ENCODE data around the gene KLF7. TPM values are rescaled to one million over a fixed set of nuclear protein-coding genes. Genes with fewer than 3 reads are reported as not detected.

The KLF7 gene
- total and polyA plus RNA-seq, 8 donors: 14.8 to 41.8 (median 18.2) TPM

- intact Hi-C loops (cut with DNase I): loop anchor here in 1 of 2 donors (10.0 kb wide), 1 partner anchor 179 kb away; no protein-coding TSS in a partner anchor
- Histone ChIP-seq H3K4me1 (peaks cover 16 to 55% of the 10 kb centered on the region in 2 donors), H3K36me3 (no peaks in the 10 kb centered on the region), H3K27ac (peak overlapping the region; percentile 100), H3K27me3 (no peaks in the 10 kb centered on the region), H3K9me3 (no peaks in the 10 kb centered on the region), H3K4me3 (peak overlapping the region; percentile 66 to 68)
- DNase-seq: peak; percentile 54 to 83 (median 62)
- peak; percentile 6 for ATAC-seq
- no peak for TF ChIP-seq CTCF (IDR thresholded peaks at IDR 0.05)
Observed at GRCh38 chr2:207164006-207164831, 1.5 kb downstream of the KLF7 start.

- intact Hi-C loops (cut with DNase I): loop anchor here in 1 of 2 donors (10.0 kb wide), 1 partner anchor 179 kb away; no protein-coding TSS in a partner anchor
- Histone ChIP-seq H3K4me1 (peaks cover 16 to 60% of the 10 kb centered on the region in 2 donors), H3K27ac (peak overlapping the region; percentile 100)
Observed at GRCh38 chr2:207163756-207164005, 2.1 kb downstream of the KLF7 start.

GRCh38 chr2:207163053-207163755 lies 2.5 kb downstream of the KLF7 start:
- DNase-seq (peak in 1 of 4 donors; percentile 47), ATAC-seq (peak; percentile 33)
- H3K36me3 ChIP-seq: no peaks in the 10 kb centered on the region
- TF ChIP-seq CTCF (IDR thresholded peaks at IDR 0.05): no peak
- H3K27me3 ChIP-seq: no peaks in the 10 kb centered on the region
- no peaks in the 10 kb centered on the region for H3K9me3 ChIP-seq
- peak overlapping the region; percentile 100 for H3K27ac ChIP-seq
- peaks cover 16 to 61% of the 10 kb centered on the region in 2 donors for H3K4me1 ChIP-seq
- intact Hi-C loops (cut with DNase I): loop anchor here in 1 of 2 donors (10.0 kb wide), 1 partner anchor 178 kb away; no protein-coding TSS in a partner anchor
- H3K4me3 ChIP-seq: peak overlapping the region; percentile 66 to 68

More at GRCh38 chr2:207163756-207164005, 2.1 kb downstream of the KLF7 start:
- no peaks in the 10 kb centered on the region for H3K9me3 ChIP-seq
- H3K27me3 ChIP-seq: no peaks in the 10 kb centered on the region
- ATAC-seq: no peak
- H3K4me3 ChIP-seq: peak overlapping the region; percentile 66 to 68
- no peak for TF ChIP-seq CTCF (IDR thresholded peaks at IDR 0.05)
- no peak for DNase-seq
- no peaks in the 10 kb centered on the region for H3K36me3 ChIP-seq

GRCh38 chr2:207162316-207162715 lies 3.4 kb downstream of the KLF7 start:
- no peaks in the 10 kb centered on the region for H3K27me3 ChIP-seq
- DNase-seq (no peak), ATAC-seq (no peak)
- H3K9me3 ChIP-seq: no peaks in the 10 kb centered on the region
- H3K27ac ChIP-seq: peak overlapping the region; percentile 100
- no peaks in the 10 kb centered on the region for H3K36me3 ChIP-seq
- TF ChIP-seq CTCF (IDR thresholded peaks at IDR 0.05): no peak
- H3K4me3 ChIP-seq: peak overlapping the region in 1 of 2 donors; percentile 66
- intact Hi-C loops (cut with DNase I): loop anchor here in 1 of 2 donors (10.0 kb wide), 1 partner anchor 178 kb away; no protein-coding TSS in a partner anchor
- H3K4me1 ChIP-seq: peaks cover 16 to 61% of the 10 kb centered on the region in 2 donors

All from left lung (tissue), 10 donors.